ENCODE results near the gene ALG3.

DNA sequence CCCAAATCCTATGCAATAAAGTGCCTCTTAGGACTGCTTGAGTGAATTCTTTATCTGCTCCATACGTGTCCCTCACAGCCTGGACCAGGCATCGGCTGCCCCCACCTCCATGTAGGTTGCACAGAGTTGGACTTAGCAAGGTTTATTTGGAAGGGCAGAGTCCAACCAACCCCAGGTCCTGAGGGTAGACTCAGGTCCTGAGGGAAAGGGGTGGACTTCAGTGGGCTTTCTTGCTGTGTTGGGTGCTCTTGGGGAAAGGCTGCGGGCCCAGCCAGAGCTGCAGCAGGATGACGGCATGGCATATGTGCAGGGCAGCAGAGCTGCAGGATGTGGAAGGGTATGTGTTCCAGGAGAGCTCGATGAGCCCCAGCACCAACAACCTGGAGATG, 6.5 kb downstream of the ALG3 start:
- TF ChIP-seq SP1 (IDR thresholded peaks at IDR 0.05) = no peak
- no peak for TF ChIP-seq CTBP1 (IDR thresholded peaks at IDR 0.05; ENCODE audit: borderline replicate concordance)
- no peak for TF ChIP-seq FOXM1 (IDR thresholded peaks at IDR 0.05; ENCODE audit: borderline replicate concordance)
- TF ChIP-seq ARNT (IDR thresholded peaks at IDR 0.05) = no peak

Data from HEK293T (cell line).